Measurements from ENCODE around the gene IL9.

DNA sequence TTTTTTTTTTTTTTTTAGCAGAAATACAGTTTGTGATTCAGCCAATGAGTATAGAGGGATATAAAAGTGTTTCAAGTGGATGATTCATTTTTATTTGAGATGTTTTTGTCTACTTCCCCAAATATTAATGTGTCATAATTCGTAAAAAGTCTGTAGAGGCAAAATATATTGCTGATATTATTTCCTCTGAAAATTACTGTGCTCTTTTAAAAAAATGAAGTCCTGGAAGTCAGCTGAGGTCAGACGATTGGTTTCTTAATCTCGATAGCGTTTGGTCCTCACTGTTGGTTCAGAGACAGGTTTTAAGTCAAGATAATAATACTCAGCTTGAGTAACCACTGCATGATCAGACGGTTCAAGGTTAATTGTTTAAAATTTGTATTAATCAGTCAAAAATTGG, 19.5 kb downstream of the IL9 start:
- no peak for TF ChIP-seq CTCF (IDR thresholded peaks at IDR 0.05; ENCODE audit: poor library complexity)
- TF ChIP-seq EZH2 (IDR thresholded peaks at IDR 0.05; ENCODE audit: borderline replicate concordance): no peak

Measured in hepatocyte (in vitro differentiated cells).